Upper lobe of right lung (tissue), 1 donor: ENCODE results near the gene TARS1. TPM values are rescaled to one million over a fixed set of nuclear protein-coding genes. Genes with fewer than 3 reads are reported as not detected.
A peak's percentile ranks its signal among the peaks of the same experiment; 100 is the strongest.

Experiments used
- ATAC-seq: fragments of 200-7000 bp; cut with Tn5 transposase; one replicate; pipeline ENCODE4 v1.9.1; 2020; ENCODE audit warnings: mild to moderate bottlenecking, moderate library complexity
- DNase-seq: peaks from one replicate; pipeline ENCODE4 v3.0.0-alpha.2; 2020
- H3K27ac ChIP-seq: fragments of 200-600 bp; one replicate; pipeline ENCODE4 v1.8.0; 2022
- H3K27me3 ChIP-seq: fragments of 200-600 bp; one replicate; pipeline ENCODE4 v1.8.0; 2022; ENCODE audit warnings: mild to moderate bottlenecking
- H3K36me3 ChIP-seq: fragments of 200-600 bp; one replicate; pipeline ENCODE4 v1.8.0; 2022
- H3K4me1 ChIP-seq: fragments of 200-600 bp; one replicate; pipeline ENCODE4 v1.8.0; 2022
- H3K4me3 ChIP-seq: fragments of 200-600 bp; one replicate; pipeline ENCODE4 v1.8.0; 2022; ENCODE audit warnings: mild to moderate bottlenecking
- H3K9me3 ChIP-seq: fragments of 200-600 bp; one replicate; pipeline ENCODE4 v1.8.0; 2022
- CTCF ChIP-seq: fragments of 200-600 bp; IDR thresholded peaks from one replicate; pipeline ENCODE4 v1.8.0; 2022; ENCODE audit warnings: antibody characterized with exemption
- intact Hi-C: fragments of 100-400 bp; cut with DNase I; formaldehyde crosslinking; loops from one replicate; pipeline ENCODE4 v1.11.0; 2022
- total RNA-seq: library from RNA; stranded (reverse); fragmentation: NEBNext Ultra II Directional; extraction: Animal tissue kit (Norgen Biotek cat#: 25700); gene quantifications from one replicate; pipeline ENCODE4 v1.2.1, GENCODE V29; 2021
- donor health status: DM: no; HTN: yes; CAD: no; lungs with severe emphysema.

TARS1 gene
- total RNA-seq, 1 donor from 2014 or later: 92.5 TPM

- Histone ChIP-seq H3K9me3 (no peaks in the 10 kb centered on the region), H3K4me3 (no peak overlapping the region), H3K27me3 (no peaks in the 10 kb centered on the region), H3K36me3 (no peaks in the 10 kb centered on the region), H3K4me1 (no peaks in the 10 kb centered on the region), H3K27ac (no peak overlapping the region)
- ATAC-seq: no peak
- intact Hi-C loops: no loop called here
- no peak for DNase-seq
- TF ChIP-seq CTCF: no peak
Measured at GRCh38 chr5:33417632-33418031, 23.1 kb upstream of the TARS1 start.

GRCh38 chr5:33420946-33421345, 19.8 kb upstream of the TARS1 start:
- ATAC-seq: no peak
- no peaks in the 10 kb centered on the region for H3K36me3 ChIP-seq
- no peak for TF ChIP-seq CTCF
- H3K4me1 ChIP-seq: no peaks in the 10 kb centered on the region
- no peak overlapping the region for H3K4me3 ChIP-seq
- no peaks in the 10 kb centered on the region for H3K27me3 ChIP-seq
- no peak overlapping the region for H3K27ac ChIP-seq
- no peak for DNase-seq
- intact Hi-C loops: no loop called here
- no peaks in the 10 kb centered on the region for H3K9me3 ChIP-seq

- no peak for ATAC-seq
- Histone ChIP-seq H3K4me1 (no peaks in the 10 kb centered on the region), H3K27ac (no peak overlapping the region), H3K9me3 (no peaks in the 10 kb centered on the region), H3K27me3 (no peaks in the 10 kb centered on the region), H3K36me3 (no peaks in the 10 kb centered on the region), H3K4me3 (no peak overlapping the region)
- intact Hi-C loops: no loop called here
- no peak for TF ChIP-seq CTCF
- DNase-seq: no peak
Measured at GRCh38 chr5:33422191-33422590, 18.6 kb upstream of the TARS1 start.

GRCh38 chr5:33423018-33423630, 17.6 kb upstream of the TARS1 start:
- DNase-seq (no peak), ATAC-seq (no peak)
- no peaks in the 10 kb centered on the region for H3K27me3 ChIP-seq
- intact Hi-C loops: no loop called here
- H3K4me3 ChIP-seq: no peak overlapping the region
- H3K9me3 ChIP-seq: no peaks in the 10 kb centered on the region
- H3K36me3 ChIP-seq: no peaks in the 10 kb centered on the region
- peak; percentile 51 for TF ChIP-seq CTCF
- no peaks in the 10 kb centered on the region for H3K4me1 ChIP-seq
- no peak overlapping the region for H3K27ac ChIP-seq

- no peak overlapping the region for H3K27ac ChIP-seq
- DNase-seq (no peak), ATAC-seq (no peak)
- no peak for TF ChIP-seq CTCF
- intact Hi-C loops: no loop called here
- H3K36me3 ChIP-seq: no peaks in the 10 kb centered on the region
- H3K4me3 ChIP-seq: no peak overlapping the region
- H3K27me3 ChIP-seq: no peaks in the 10 kb centered on the region
- H3K4me1 ChIP-seq: no peaks in the 10 kb centered on the region
- no peaks in the 10 kb centered on the region for H3K9me3 ChIP-seq
Measured at GRCh38 chr5:33425314-33425713, 15.5 kb upstream of the TARS1 start.

- Histone ChIP-seq H3K4me1 (no peaks in the 10 kb centered on the region), H3K27me3 (no peaks in the 10 kb centered on the region), H3K4me3 (no peak overlapping the region), H3K36me3 (no peaks in the 10 kb centered on the region), H3K27ac (no peak overlapping the region), H3K9me3 (no peaks in the 10 kb centered on the region)
- intact Hi-C loops: no loop called here
- TF ChIP-seq CTCF: no peak
- DNase-seq (no peak), ATAC-seq (no peak)
Measured at GRCh38 chr5:33430983-33431382, 9.8 kb upstream of the TARS1 start.
